Endothelial cell of umbilical vein (primary cell): ENCODE data around the gene BRF1. TPM values are rescaled to one million over a fixed set of nuclear protein-coding genes. Genes with fewer than 3 reads are reported as not detected.
"Not testable (repeated sequence)": the region's sequence is repeated elsewhere in the genome, so short reads cannot be mapped to it uniquely, and the experiment has no call there.

ENCODE experiments used
- BruUV-seq: library from RNA; stranded (reverse); fragments of 400-500 nt; replicated peaks from 2 replicates; lab custom pipeline; 2021; lab: Mats Ljungman, UMichigan
- CTCF ChIA-PET: fragments of 300-600, 350-600 bp; sonication (Branson Sonifier 250); formaldehyde crosslinking; loops from one replicate; lab custom pipeline; 2021; ENCODE audit warnings: antibody characterized with exemption, inconsistent platforms; lab: Charles Lee
- POLR2A ChIA-PET: fragments of 300-600, 350-600 bp; sonication (Branson Sonifier 250); formaldehyde crosslinking; loops from one replicate; lab custom pipeline; 2021; ENCODE audit warnings: antibody characterized with exemption, inconsistent platforms; lab: Charles Lee
- DNase-seq: peaks from one replicate; pipeline ENCODE4 v3.0.0-alpha.2; 2011; ENCODE audit warnings: low read depth, low spot score
- FAIRE-seq: peaks from 2 replicates; lab custom pipeline; 2011; peaks lifted over from hg19 to GRCh38; lab: Jason Lieb, UNC
- H2AFZ ChIP-seq: 2 replicates; pipeline ENCODE4 v1.6.0; 2012; ENCODE audit warnings: low read depth, low read length, control low read depth, inconsistent platforms
- H3K27ac ChIP-seq: 2 replicates; pipeline ENCODE4 v1.5.1; 2011; ENCODE audit warnings: low read depth, mild to moderate bottlenecking, control low read depth, low read length, moderate library complexity; ENCODE audit not compliant: insufficient read depth
- H3K27me3 ChIP-seq, 2 experiments: 2 replicates each; pipeline versions ENCODE4 v1.6.0 to v1.6.1; 2011; ENCODE audit warnings: low read length in 2 of 2, mixed read lengths in 1 of 2; ENCODE audit not compliant: control insufficient read depth in 2 of 2, insufficient read depth in 2 of 2
- H3K36me3 ChIP-seq, 2 experiments: 2 replicates in 1 of 2; 3 replicates in 1 of 2; pipeline ENCODE4 v1.5.1; 2011; ENCODE audit warnings: low read length in 2 of 2, mild to moderate bottlenecking in 1 of 2, moderate library complexity in 1 of 2; ENCODE audit not compliant: control insufficient read depth in 2 of 2, insufficient read depth in 2 of 2; ENCODE audit errors: extremely low read depth in 1 of 2
- H3K4me1 ChIP-seq: 3 replicates; pipeline ENCODE4 v1.5.1; 2011; ENCODE audit warnings: mild to moderate bottlenecking, low read length; ENCODE audit not compliant: control insufficient read depth, insufficient read depth; ENCODE audit errors: extremely low read depth
- H3K4me2 ChIP-seq: 2 replicates; pipeline ENCODE4 v1.6.1; 2011; ENCODE audit warnings: low read length, control low read depth, mixed read lengths; ENCODE audit not compliant: insufficient read depth
- H3K4me3 ChIP-seq, 3 experiments: fragments of 200-600 bp in 1 of 3; sonication (generic), shearing (Covaris generic) in 1 of 3; replicated peaks in 1 of 3; 2 replicates each; pipeline ENCODE4 v1.5.1; 2011 to 2016; ENCODE audit warnings: control low read depth in 3 of 3, low read length in 3 of 3, mild to moderate bottlenecking in 2 of 3, inconsistent platforms in 1 of 3, low read depth in 1 of 3, moderate library complexity in 1 of 3; ENCODE audit not compliant: insufficient read depth in 1 of 3
- H3K79me2 ChIP-seq: 2 replicates; pipeline ENCODE4 v1.6.0; 2012; ENCODE audit warnings: low read length, inconsistent platforms; ENCODE audit not compliant: control insufficient read depth, insufficient read depth
- H3K9ac ChIP-seq: replicated peaks from 2 replicates; pipeline ENCODE3; 2011; ENCODE audit warnings: low read length, control low read depth; ENCODE audit not compliant: insufficient read depth; ENCODE audit errors: extremely low read depth
- H3K9me1 ChIP-seq: replicated peaks from 3 replicates; pipeline ENCODE4 v1.6.0; 2011; ENCODE audit warnings: mild to moderate bottlenecking, low read length; ENCODE audit not compliant: control insufficient read depth, insufficient read depth; ENCODE audit errors: extremely low read depth
- H3K9me3 ChIP-seq: replicated peaks from 2 replicates; pipeline ENCODE4 v1.5.1; 2012; ENCODE audit warnings: low read length, inconsistent platforms; ENCODE audit not compliant: control insufficient read depth, insufficient read depth
- H4K20me1 ChIP-seq: replicated peaks from 2 replicates; pipeline ENCODE3; 2011; ENCODE audit warnings: mild to moderate bottlenecking, low read length; ENCODE audit not compliant: control insufficient read depth, insufficient read depth; ENCODE audit errors: extremely low read depth
- EZH2 ChIP-seq: IDR thresholded peaks from 2 replicates; pipeline ENCODE4 v1.6.1; 2012; ENCODE audit warnings: borderline replicate concordance, low read depth, mild to moderate bottlenecking, moderate library complexity, low read length, inconsistent platforms; ENCODE audit not compliant: severe bottlenecking
- FOS ChIP-seq: IDR thresholded peaks from 2 replicates; pipeline ENCODE4 v1.6.1; 2011; ENCODE audit warnings: mild to moderate bottlenecking, low read length, moderate library complexity, borderline replicate concordance; ENCODE audit not compliant: insufficient read depth
- GATA2 ChIP-seq: IDR thresholded peaks from 2 replicates; pipeline ENCODE4 v1.7.0; 2011; ENCODE audit warnings: low read depth, mild to moderate bottlenecking, moderate library complexity, mixed read lengths, low read length; ENCODE audit not compliant: insufficient read length, insufficient read depth
- JUN ChIP-seq: IDR thresholded peaks from 2 replicates; pipeline ENCODE4 v1.6.1; 2011; ENCODE audit warnings: borderline replicate concordance, low read depth; ENCODE audit not compliant: insufficient read length, insufficient read depth
- MYC ChIP-seq: IDR thresholded peaks from one replicate; pipeline ENCODE4 v1.6.1; 2011; ENCODE audit warnings: mild to moderate bottlenecking, low read depth, low read length
- POLR2A ChIP-seq: IDR thresholded peaks from 2 replicates; pipeline ENCODE4 v1.6.1; 2012; ENCODE audit warnings: low read depth, mild to moderate bottlenecking, control low read depth, low read length
- POLR2AphosphoS5 ChIP-seq: IDR thresholded peaks from 2 replicates; pipeline ENCODE4 v1.6.1; 2012; ENCODE audit warnings: low read depth, mild to moderate bottlenecking, control low read depth, low read length, moderate library complexity; ENCODE audit not compliant: insufficient read depth
- dilution Hi-C: fragments of 300-500 bp; cut with MboI; formaldehyde crosslinking; loops from one replicate; pipeline ENCODE4 v1.15.0; 2019; ENCODE audit warnings: low sequenced_read_pairs; ENCODE audit not compliant: extremely low pct_ligation_motif_present
- intact Hi-C: fragments of 100-400 bp; cut with micrococcal nuclease; formaldehyde crosslinking; loops from one replicate; pipeline ENCODE4 v1.10.0; 2022
- polyA plus RNA-seq, 4 experiments: library from polyadenylated mRNA; depleted of rRNA in 3 of 4; stranded (reverse) in 3 of 4; unstranded in 1 of 4; fragments of >200 nt; gene quantifications; 2 replicates each; pipeline versions ENCODE4 v1.2.1 to v1.2.3, GENCODE V29; 2011 to 2012; ENCODE audit warnings: missing spikeins in 1 of 4
- total RNA-seq: library from RNA; stranded (reverse); gene quantifications from 2 replicates; pipeline ENCODE4 v1.2.3, GENCODE V29; 2021
- TF ChIP-seq, protein P1 (sequence below), 2 donors: IDR thresholded peaks; 1 replicate in 1 of 2; 2 replicates in 1 of 2; pipeline ENCODE4 v1.5.1; 2011; ENCODE audit warnings: low read length in 2 of 2, mild to moderate bottlenecking in 2 of 2, moderate library complexity in 2 of 2, control low read depth in 1 of 2, inconsistent platforms in 1 of 2, low read depth in 1 of 2; ENCODE audit not compliant: insufficient read depth in 1 of 2; ENCODE audit errors: extremely low read depth in 1 of 2
- TF ChIP-seq, protein P2 (sequence below): IDR thresholded peaks from 2 replicates; pipeline ENCODE4 v1.6.1; 2011; ENCODE audit not compliant: insufficient read depth, insufficient read length

BRF1 gene
- total and polyA plus RNA-seq, 2 donors (not counting 3 experiments of a cell fraction or from before 2014, with no cell fraction given) = 19.0 to 47.2 TPM

DNA sequence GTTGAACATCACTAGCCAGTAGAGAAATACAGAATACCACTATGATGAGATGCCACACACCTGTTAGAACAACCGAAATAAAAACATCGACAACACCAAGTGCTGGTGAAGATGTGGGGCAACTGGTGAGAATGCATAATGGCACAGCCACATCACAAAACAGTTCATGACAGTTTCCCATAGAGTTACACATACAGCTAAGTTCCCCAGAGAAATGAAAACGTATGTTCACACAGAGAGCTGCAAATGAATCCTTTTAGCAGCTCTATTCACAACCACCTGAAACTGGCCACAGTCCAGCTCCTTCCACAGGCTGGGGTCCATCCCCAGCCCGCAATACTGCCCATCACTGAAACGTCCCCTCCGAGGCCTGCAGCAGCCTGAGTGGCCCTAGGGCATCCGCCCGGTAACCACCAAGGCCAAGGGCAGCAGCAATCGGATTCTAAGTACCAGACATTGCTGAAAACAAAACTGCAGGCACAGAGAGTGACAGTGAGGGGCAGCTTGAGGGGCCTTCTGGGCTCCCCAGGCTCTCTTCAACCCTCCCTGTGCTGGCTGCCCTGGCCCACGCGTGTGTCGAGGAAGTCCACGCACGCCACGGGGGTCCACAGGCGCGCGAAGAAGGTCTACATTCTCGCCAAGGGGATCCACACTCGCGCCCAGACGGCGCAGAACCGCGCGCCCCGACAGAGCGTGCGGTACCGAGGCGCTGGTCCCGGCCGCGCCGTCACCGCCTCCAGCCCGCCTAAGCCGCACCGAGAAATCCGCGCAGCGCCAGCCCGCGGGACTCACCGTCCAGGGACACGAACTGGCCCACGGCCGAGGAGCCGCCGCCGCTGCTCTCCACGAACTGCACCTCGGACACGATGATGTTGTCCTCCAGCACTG, 903 bp downstream of the BRF1 start:
- peak; percentile 33 for FAIRE-seq
- Histone ChIP-seq H3K4me1 (peaks cover 10% of the 10 kb centered on the region), H3K9ac (peak overlapping the region; percentile 90), H3K4me3 (peak overlapping the region; percentile 14 to 79 (median 54)), H3K79me2 (peaks cover 30% of the 10 kb centered on the region), H3K27me3 (no peaks in the 10 kb centered on the region), H3K4me2 (peak overlapping the region; percentile 56), H3K9me3 (no peaks in the 10 kb centered on the region), H3K9me1 (no peaks in the 10 kb centered on the region), H3K27ac (peak overlapping the region; percentile 62), H3K36me3 (no peaks in the 10 kb centered on the region), H2AFZ (peak overlapping the region; percentile 70), H4K20me1 (no peaks in the 10 kb centered on the region)
- ChIA-PET POLR2A (interaction anchor here (1.2 kb wide), 1 partner anchor 14 kb away, joined by 3 read pairs; the partner anchor contains the start of gene PACS2), CTCF (interaction anchor here (0.7 to 3.8 kb wide), 3 partner anchors 7 to 52 kb away, joined by 3 to 22 read pairs (median 3); no protein-coding TSS in a partner anchor)
- intact Hi-C loops = loop anchor here (2.0 to 10.0 kb wide), 6 partner anchors 53 to 323 kb away; partner anchors contain the start of genes AHNAK2, BTBD6, MTA1 and TEDC1
- dilution Hi-C loops = no loop called here
- peak; percentile 14 for DNase-seq
- TF ChIP-seq POLR2A = no peak
- TF ChIP-seq, protein P1, sequence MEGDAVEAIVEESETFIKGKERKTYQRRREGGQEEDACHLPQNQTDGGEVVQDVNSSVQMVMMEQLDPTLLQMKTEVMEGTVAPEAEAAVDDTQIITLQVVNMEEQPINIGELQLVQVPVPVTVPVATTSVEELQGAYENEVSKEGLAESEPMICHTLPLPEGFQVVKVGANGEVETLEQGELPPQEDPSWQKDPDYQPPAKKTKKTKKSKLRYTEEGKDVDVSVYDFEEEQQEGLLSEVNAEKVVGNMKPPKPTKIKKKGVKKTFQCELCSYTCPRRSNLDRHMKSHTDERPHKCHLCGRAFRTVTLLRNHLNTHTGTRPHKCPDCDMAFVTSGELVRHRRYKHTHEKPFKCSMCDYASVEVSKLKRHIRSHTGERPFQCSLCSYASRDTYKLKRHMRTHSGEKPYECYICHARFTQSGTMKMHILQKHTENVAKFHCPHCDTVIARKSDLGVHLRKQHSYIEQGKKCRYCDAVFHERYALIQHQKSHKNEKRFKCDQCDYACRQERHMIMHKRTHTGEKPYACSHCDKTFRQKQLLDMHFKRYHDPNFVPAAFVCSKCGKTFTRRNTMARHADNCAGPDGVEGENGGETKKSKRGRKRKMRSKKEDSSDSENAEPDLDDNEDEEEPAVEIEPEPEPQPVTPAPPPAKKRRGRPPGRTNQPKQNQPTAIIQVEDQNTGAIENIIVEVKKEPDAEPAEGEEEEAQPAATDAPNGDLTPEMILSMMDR (IDR thresholded peaks at IDR 0.05; ENCODE audit: extremely low read depth in 1 of 2, insufficient read depth in 1 of 2, low read depth in 1 of 2, low read length in 2 of 2) = no peak
- no peak for TF ChIP-seq POLR2AphosphoS5
- TF ChIP-seq, protein P2, sequence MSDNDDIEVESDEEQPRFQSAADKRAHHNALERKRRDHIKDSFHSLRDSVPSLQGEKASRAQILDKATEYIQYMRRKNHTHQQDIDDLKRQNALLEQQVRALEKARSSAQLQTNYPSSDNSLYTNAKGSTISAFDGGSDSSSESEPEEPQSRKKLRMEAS = no peak
- no peak for TF ChIP-seq EZH2
- no peak for TF ChIP-seq GATA2
- no peak for TF ChIP-seq JUN
- no peak for TF ChIP-seq MYC
- TF ChIP-seq FOS = no peak
- BruUV-seq = no TSS peak

DNA sequence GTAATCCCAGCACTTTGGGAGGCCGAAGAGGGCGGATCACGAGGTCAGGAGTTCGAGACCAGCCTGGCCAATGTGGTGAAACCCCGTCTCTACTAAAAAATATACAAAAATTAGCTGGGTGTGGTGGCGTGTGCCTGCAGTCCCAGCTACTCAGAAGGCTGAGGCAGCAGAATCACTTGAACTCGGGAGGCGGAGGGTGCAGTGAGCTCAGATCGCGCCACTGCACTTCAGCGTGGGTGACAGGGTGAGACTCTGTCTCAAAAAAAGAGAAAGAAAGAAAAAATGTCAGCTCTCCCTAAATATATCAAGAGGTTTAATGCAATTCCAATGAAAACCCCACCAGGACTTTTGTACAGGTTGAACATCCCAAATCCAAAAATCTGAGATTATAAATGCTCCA, 3.5 kb downstream of the BRF1 start:
- H3K27ac ChIP-seq, DNase-seq, H3K9me3 ChIP-seq, FAIRE-seq, BruUV-seq, H4K20me1 ChIP-seq, H3K9ac ChIP-seq, intact Hi-C loops, H3K9me1 ChIP-seq, H3K27me3 ChIP-seq, H3K36me3 ChIP-seq, POLR2A ChIA-PET, H2AFZ ChIP-seq, dilution Hi-C loops, H3K4me2 ChIP-seq, H3K4me3 ChIP-seq: not testable (repeated sequence)
- H3K4me1 ChIP-seq = peaks cover 36% of the 10 kb centered on the region
- CTCF ChIA-PET = interaction anchor here (0.8 kb wide), 1 partner anchor 18 kb away, joined by 3 read pairs; the partner anchor contains the start of gene PACS2
- H3K79me2 ChIP-seq = peaks cover 52% of the 10 kb centered on the region
